H1 (cell line): ENCODE measurements around the gene CELF2. TPM values are rescaled to one million over a fixed set of nuclear protein-coding genes. Genes with fewer than 3 reads are reported as not detected.

Source experiments
- polyA plus RNA-seq, 7 experiments: library from polyadenylated mRNA; depleted of rRNA in 3 of 7; stranded (reverse) in 5 of 7; unstranded in 2 of 7; fragments of >200 nt in 5 of 7; fragments of 200-250 nt in 2 of 7; gene quantifications; 1 replicate in 5 of 7; 2 replicates in 1 of 7; 4 replicates in 1 of 7; pipeline versions ENCODE4 v1.2.1 to v1.2.3, GENCODE V29; 2011 to 2013; ENCODE audit warnings: missing spikeins in 2 of 7, mixed read lengths in 2 of 7
- total RNA-seq: library from RNA; stranded (reverse); fragmentation: NEBNext Ultra II Directional; extraction: Animal tissue kit (Norgen Biotek cat#: 25700); gene quantifications from 2 replicates; pipeline ENCODE4 v1.2.1, GENCODE V29; 2021
- TF ChIP-seq, protein P1 (sequence below): fragments of 300-600 bp; sonication (generic); IDR thresholded peaks from 2 replicates; pipeline ENCODE4 v1.7.1; 2012; ENCODE audit warnings: low read length, moderate library complexity, mild to moderate bottlenecking, inconsistent platforms; ENCODE audit not compliant: insufficient replicate concordance

The CELF2 gene
- total and polyA plus RNA-seq, 2 of the 8 experiments (the other 6 are each of a cell fraction or from before 2014, with no cell fraction given): 18.3 to 22.7 TPM

GRCh38 chr10:11386044-11386443 is 368.4 kb downstream of the CELF2 start (continued):
- TF ChIP-seq, protein P1, sequence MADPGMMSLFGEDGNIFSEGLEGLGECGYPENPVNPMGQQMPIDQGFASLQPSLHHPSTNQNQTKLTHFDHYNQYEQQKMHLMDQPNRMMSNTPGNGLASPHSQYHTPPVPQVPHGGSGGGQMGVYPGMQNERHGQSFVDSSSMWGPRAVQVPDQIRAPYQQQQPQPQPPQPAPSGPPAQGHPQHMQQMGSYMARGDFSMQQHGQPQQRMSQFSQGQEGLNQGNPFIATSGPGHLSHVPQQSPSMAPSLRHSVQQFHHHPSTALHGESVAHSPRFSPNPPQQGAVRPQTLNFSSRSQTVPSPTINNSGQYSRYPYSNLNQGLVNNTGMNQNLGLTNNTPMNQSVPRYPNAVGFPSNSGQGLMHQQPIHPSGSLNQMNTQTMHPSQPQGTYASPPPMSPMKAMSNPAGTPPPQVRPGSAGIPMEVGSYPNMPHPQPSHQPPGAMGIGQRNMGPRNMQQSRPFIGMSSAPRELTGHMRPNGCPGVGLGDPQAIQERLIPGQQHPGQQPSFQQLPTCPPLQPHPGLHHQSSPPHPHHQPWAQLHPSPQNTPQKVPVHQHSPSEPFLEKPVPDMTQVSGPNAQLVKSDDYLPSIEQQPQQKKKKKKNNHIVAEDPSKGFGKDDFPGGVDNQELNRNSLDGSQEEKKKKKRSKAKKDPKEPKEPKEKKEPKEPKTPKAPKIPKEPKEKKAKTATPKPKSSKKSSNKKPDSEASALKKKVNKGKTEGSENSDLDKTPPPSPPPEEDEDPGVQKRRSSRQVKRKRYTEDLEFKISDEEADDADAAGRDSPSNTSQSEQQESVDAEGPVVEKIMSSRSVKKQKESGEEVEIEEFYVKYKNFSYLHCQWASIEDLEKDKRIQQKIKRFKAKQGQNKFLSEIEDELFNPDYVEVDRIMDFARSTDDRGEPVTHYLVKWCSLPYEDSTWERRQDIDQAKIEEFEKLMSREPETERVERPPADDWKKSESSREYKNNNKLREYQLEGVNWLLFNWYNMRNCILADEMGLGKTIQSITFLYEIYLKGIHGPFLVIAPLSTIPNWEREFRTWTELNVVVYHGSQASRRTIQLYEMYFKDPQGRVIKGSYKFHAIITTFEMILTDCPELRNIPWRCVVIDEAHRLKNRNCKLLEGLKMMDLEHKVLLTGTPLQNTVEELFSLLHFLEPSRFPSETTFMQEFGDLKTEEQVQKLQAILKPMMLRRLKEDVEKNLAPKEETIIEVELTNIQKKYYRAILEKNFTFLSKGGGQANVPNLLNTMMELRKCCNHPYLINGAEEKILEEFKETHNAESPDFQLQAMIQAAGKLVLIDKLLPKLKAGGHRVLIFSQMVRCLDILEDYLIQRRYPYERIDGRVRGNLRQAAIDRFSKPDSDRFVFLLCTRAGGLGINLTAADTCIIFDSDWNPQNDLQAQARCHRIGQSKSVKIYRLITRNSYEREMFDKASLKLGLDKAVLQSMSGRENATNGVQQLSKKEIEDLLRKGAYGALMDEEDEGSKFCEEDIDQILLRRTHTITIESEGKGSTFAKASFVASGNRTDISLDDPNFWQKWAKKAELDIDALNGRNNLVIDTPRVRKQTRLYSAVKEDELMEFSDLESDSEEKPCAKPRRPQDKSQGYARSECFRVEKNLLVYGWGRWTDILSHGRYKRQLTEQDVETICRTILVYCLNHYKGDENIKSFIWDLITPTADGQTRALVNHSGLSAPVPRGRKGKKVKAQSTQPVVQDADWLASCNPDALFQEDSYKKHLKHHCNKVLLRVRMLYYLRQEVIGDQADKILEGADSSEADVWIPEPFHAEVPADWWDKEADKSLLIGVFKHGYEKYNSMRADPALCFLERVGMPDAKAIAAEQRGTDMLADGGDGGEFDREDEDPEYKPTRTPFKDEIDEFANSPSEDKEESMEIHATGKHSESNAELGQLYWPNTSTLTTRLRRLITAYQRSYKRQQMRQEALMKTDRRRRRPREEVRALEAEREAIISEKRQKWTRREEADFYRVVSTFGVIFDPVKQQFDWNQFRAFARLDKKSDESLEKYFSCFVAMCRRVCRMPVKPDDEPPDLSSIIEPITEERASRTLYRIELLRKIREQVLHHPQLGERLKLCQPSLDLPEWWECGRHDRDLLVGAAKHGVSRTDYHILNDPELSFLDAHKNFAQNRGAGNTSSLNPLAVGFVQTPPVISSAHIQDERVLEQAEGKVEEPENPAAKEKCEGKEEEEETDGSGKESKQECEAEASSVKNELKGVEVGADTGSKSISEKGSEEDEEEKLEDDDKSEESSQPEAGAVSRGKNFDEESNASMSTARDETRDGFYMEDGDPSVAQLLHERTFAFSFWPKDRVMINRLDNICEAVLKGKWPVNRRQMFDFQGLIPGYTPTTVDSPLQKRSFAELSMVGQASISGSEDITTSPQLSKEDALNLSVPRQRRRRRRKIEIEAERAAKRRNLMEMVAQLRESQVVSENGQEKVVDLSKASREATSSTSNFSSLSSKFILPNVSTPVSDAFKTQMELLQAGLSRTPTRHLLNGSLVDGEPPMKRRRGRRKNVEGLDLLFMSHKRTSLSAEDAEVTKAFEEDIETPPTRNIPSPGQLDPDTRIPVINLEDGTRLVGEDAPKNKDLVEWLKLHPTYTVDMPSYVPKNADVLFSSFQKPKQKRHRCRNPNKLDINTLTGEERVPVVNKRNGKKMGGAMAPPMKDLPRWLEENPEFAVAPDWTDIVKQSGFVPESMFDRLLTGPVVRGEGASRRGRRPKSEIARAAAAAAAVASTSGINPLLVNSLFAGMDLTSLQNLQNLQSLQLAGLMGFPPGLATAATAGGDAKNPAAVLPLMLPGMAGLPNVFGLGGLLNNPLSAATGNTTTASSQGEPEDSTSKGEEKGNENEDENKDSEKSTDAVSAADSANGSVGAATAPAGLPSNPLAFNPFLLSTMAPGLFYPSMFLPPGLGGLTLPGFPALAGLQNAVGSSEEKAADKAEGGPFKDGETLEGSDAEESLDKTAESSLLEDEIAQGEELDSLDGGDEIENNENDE: no peak
